T-helper 22 cell (primary cell): ENCODE results near the gene ABCA7.
"Not testable (repeated sequence)": the region's sequence is repeated elsewhere in the genome, so short reads cannot be mapped to it uniquely, and the experiment has no call there.

ENCODE experiments used
- DNase-seq: peaks from one replicate; pipeline ENCODE4 v3.0.0-alpha.2; 2020; ENCODE audit warnings: low read depth

Gene ABCA7

GRCh38 chr19:1017115-1017905 is 22.6 kb upstream of the ABCA7 start:
- DNase-seq, result no peak

GRCh38 chr19:1017906-1018305 is 22.0 kb upstream of the ABCA7 start:
- DNase-seq, result no peak

- no peak for DNase-seq
Observed at GRCh38 chr19:1018393-1018792, 21.5 kb upstream of the ABCA7 start.

GRCh38 chr19:1018932-1019615 is 20.8 kb upstream of the ABCA7 start:
- no peak for DNase-seq

- DNase-seq, result no peak
Observed at GRCh38 chr19:1019616-1019961, 20.3 kb upstream of the ABCA7 start.

- DNase-seq, result no peak
Observed at GRCh38 chr19:1019980-1020867, 19.7 kb upstream of the ABCA7 start.

GRCh38 chr19:1020868-1021425 is 19.0 kb upstream of the ABCA7 start, which contains the start of gene TMEM259:
TMEM259 (minus strand) TSS chr19:1021123; CDS start chr19:1020996, 127 bp downstream.
- DNase-seq, result peak; percentile 97

- not testable (repeated sequence) for DNase-seq
Observed at GRCh38 chr19:1023883-1024188, 16.1 kb upstream of the ABCA7 start.

- not testable (repeated sequence) for DNase-seq
Observed at GRCh38 chr19:1025080-1025479, 14.8 kb upstream of the ABCA7 start.

- DNase-seq, result peak; percentile 56
Observed at GRCh38 chr19:1025960-1026782, 13.7 kb upstream of the ABCA7 start, which contains the start of gene CNN2. CNN2 (plus strand) TSS chr19:1026608; CDS start chr19:1026662, 54 bp downstream.

- DNase-seq, result no peak
Observed at GRCh38 chr19:1026783-1027649, 12.9 kb upstream of the ABCA7 start.

GRCh38 chr19:1027650-1028061 is 12.3 kb upstream of the ABCA7 start:
- no peak for DNase-seq

GRCh38 chr19:1028062-1028926 is 11.6 kb upstream of the ABCA7 start:
- peak; percentile 51 for DNase-seq

- no peak for DNase-seq
Observed at GRCh38 chr19:1032264-1032867, 7.5 kb upstream of the ABCA7 start.

- no peak for DNase-seq
Observed at GRCh38 chr19:1035998-1036621, 3.8 kb upstream of the ABCA7 start.

GRCh38 chr19:1037621-1038064 is 2.3 kb upstream of the ABCA7 start:
- no peak for DNase-seq

GRCh38 chr19:1038978-1039645 is 795 bp upstream of the ABCA7 start:
- DNase-seq, result no peak
